Esophagus mucosa (tissue), 1 donor: ENCODE measurements around the gene SDK1. TPM values are rescaled to one million over a fixed set of nuclear protein-coding genes. Genes with fewer than 3 reads are reported as not detected.

Experiments used
- ATAC-seq: fragments of 200-7000 bp; cut with Tn5 transposase; one replicate; pipeline ENCODE4 v1.9.1; 2020
- total RNA-seq: library from RNA; stranded (reverse); gene quantifications from one replicate; pipeline ENCODE4 v1.2.4, GENCODE V29; 2023
- donor health status: DM: yes; HTN: yes; CAD: no.

Gene SDK1
- total RNA-seq, 1 donor from 2014 or later, result 1.0 TPM

DNA sequence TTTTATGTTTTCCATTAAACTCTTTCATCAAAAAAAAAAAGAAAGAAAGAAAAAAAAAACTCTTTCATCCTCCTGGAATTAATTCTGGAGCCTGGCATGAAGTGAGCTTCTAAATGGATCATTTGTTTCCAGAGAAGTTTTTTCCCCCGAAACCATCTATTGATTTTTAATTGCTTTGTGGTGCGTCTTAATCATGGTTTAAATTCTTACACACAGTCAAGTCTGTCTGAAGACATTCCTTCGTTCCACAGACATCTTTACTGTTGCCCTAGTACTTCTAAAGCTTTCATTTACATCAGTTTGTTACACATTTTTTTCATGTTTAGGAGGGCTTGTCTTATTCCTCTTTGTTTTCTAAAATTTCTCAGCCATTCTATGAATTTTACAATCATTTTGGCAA is 887.6 kb downstream of the SDK1 start:
- no peak for ATAC-seq

GRCh38 chr7:4189131-4189570 is 888.1 kb downstream of the SDK1 start:
- ATAC-seq, result peak; percentile 93

- ATAC-seq, result no peak
Measured at GRCh38 chr7:4190010-4190981, 889.2 kb downstream of the SDK1 start.

- no peak for ATAC-seq
Measured at GRCh38 chr7:4191046-4191445, 890.0 kb downstream of the SDK1 start.

DNA sequence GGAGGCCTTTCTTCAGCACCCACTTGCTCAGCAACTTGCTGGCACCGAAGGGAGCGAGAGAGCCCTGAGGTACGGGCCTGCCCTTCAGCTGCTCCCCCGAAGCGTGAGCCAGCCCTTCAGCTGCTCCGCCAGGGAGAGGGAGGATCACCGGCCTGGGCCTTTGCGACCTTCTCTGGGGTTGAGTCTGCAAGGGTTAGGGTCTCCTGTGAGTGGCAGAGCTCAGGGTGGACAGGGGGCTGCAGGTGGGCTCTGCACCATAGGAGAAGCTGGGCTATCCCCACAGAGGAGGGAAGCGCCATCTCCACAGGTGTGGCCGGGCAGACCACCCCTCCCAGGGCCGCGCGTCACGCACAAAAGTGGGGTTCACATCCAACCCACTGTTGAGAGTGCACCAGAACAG is 890.5 kb downstream of the SDK1 start:
- no peak for ATAC-seq

- ATAC-seq, result no peak
Measured at GRCh38 chr7:4195660-4196059, 894.6 kb downstream of the SDK1 start.

DNA sequence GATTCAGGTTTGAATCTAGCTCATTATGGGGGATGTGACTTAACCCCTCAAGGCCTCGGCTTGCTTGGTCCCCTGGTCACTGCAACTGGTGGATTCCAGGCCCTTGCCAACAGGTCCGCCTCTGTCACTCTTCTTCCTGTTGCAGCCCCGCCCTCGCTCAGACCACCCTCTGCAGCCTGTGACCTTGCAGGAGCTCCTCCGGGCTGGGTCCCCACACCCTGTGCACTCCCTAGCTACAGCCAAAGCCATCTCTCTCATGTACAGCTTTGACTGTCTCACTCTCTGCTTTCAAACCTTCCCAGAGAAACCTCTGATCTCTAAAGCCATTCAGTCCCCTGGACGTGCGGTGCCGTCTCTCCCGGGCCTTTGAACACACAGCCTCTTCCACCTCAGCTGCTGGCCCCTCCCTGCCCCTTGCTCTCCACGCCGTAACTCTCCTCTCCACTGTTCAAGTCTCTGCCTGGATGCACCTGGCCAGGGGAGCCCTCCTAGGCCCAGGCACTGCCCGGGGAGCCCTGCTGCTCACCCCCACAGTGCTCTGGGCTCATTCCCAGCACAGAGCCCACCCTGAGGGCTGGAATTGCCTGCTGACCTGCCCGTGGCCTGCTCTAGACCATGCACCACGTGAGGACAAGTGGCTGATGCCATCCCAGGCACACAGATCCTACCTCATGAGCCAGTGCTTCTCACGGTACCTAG is 895.2 kb downstream of the SDK1 start:
- no peak for ATAC-seq

DNA sequence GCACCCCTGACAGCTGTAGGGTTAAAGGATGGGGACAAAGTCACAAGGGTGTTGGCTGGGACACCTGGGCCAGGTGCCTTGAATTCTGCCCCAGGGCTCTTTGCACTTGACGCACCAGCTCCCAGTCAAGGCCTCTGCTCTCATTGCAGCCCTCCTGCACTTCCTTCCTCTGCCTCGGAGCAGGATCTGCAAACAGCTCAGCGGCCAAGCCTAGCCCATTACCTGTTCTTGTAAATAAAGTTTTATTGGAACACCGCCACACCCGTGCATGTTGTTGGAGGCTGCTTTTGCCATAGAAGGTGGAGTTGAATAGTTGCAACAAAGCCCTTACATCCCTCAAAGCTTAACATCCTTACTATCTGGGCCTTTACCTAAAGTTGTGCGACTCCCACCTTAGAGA is 897.2 kb downstream of the SDK1 start:
- ATAC-seq, result no peak

- ATAC-seq, result peak; percentile 40
Measured at GRCh38 chr7:4200546-4201094, 899.6 kb downstream of the SDK1 start.

DNA sequence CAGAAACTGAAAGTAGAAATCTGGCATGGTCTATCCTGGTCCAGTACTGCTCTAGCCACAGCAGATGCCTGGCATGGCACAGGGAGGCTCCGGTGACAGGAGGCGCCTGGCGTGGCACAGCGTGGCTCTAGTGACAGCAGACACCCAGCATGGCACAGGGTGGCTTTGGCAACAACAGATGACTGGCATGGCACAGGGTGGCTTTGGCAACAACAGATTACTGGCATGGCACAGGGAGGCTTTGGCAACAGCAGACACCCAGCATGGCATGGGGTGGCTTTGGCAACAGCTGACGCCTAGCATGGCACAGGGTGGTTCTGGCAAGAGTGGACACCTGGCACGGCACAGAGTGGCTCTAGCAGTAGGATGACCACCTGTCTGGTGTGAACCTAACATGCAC is 900.5 kb downstream of the SDK1 start:
- no peak for ATAC-seq

DNA sequence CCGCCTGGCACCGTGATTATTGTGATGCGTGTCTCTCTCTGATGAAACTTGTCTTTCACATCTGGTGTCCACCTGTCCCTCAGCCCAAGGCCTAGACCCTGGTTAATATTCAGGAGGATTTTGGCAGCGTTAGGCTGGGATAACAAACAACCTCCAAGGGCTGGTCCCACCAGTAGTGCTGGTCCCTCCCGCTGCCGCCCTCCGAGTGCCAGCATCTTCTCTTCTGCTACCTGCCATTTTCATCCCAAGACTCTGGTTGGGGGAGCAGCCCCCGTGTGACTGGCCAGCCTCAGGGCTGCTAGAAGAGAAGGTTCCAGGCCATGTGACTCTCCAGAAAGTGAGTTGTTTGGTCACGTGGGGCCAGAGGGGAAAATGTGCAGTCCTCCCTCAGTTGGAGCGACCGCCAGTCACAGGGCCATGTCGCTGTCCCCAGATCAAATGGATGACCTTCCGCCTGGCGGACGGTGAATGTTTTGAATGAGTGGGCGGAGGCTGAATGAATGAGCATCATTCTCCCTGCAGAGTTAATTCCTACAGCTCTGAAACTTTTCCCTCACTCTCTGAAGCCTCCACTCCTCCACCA is 901.2 kb downstream of the SDK1 start:
- no peak for ATAC-seq

DNA sequence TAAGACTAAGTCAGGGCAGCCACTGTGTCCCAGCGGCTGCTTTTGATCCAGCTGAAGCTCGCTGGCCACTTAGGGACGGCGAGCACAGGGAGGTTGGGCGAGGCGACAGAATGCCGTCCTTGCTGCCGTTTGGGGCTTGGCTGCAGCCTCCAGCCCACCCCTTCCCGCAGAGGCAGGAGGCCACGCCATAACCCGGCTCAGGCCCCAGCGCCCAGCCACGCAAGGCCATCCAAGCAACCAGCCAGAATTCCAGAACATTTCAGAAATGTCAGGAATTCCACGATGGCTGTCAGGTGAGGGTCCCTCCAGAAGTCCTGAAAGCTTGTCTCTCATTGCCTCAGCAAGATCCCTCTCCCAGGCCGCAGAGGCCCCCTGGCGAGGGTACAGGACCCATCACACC is 901.9 kb downstream of the SDK1 start:
- ATAC-seq, result no peak

- no peak for ATAC-seq
Measured at GRCh38 chr7:4203626-4204512, 902.8 kb downstream of the SDK1 start.

- ATAC-seq, result peak; percentile 34
Measured at GRCh38 chr7:4204513-4205165, 903.6 kb downstream of the SDK1 start.

GRCh38 chr7:4205828-4206227 is 904.8 kb downstream of the SDK1 start:
- ATAC-seq, result no peak

DNA sequence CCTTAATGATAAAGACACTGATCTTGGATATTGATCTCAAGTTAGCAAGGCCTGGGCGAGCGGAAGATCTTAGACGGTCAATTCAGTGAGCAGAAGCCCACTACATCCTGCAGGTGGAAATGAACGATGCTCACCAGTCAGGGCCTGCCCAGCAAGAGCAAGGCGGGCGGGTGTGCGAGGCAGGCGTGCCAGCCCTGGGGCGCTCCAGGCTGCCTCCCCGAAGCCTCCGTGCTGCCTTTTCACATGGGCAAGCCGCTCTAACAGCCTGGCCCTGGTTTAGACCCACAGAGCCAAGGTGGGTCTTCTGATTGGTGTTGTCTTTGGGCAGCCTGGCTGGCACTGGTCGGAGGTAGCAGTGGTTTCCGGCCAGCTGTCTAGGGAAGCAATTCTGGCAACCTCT is 906.0 kb downstream of the SDK1 start:
- ATAC-seq, result no peak

DNA sequence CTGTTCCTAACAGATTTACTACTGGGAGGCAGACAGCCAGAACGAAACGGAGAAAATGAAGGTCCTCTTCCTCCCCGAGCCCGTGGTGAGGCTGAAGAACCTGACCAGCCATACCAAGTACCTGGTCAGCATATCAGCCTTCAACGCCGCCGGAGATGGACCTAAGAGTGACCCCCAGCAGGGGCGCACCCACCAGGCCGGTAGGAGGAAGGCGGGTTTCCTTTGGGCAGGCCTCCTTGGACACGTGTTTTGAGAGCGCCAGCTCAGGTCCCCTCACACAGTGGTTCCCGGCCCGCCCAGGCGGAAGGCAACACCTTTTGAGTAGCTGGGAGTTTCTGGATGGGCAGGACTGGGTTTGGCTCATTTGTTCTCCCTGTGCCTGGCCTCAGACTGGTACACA is 907.0 kb downstream of the SDK1 start:
- no peak for ATAC-seq

GRCh38 chr7:4208586-4208985 is 907.5 kb downstream of the SDK1 start:
- ATAC-seq, result no peak

GRCh38 chr7:4209126-4209525 is 908.1 kb downstream of the SDK1 start:
- no peak for ATAC-seq

GRCh38 chr7:4209966-4210365 is 908.9 kb downstream of the SDK1 start:
- no peak for ATAC-seq

- ATAC-seq, result no peak
Measured at GRCh38 chr7:4210821-4211220, 909.8 kb downstream of the SDK1 start.

- no peak for ATAC-seq
Measured at GRCh38 chr7:4211261-4211660, 910.2 kb downstream of the SDK1 start.
